PC-9 (cell line): ENCODE measurements around the gene FMO2. TPM values are rescaled to one million over a fixed set of nuclear protein-coding genes. Genes with fewer than 3 reads are reported as not detected.

ENCODE experiments used
- BruUV-seq: library from RNA; stranded (reverse); fragments of 400-500 nt; replicated peaks from 2 replicates; lab custom pipeline; 2021; lab: Mats Ljungman, UMichigan
- CTCF ChIA-PET: fragments of 300-600 bp; sonication (Branson Sonifier 250); formaldehyde crosslinking; loops from one replicate; lab custom pipeline; 2022; ENCODE audit warnings: antibody characterized with exemption; lab: Charles Lee
- POLR2A ChIA-PET: fragments of 300-600 bp; sonication (Branson Sonifier 250); formaldehyde crosslinking; loops from one replicate; lab custom pipeline; 2022; ENCODE audit warnings: antibody characterized with exemption; ENCODE audit not compliant: unreplicated experiment; lab: Charles Lee
- DNase-seq, 2 experiments: peaks; one replicate each; pipeline versions ENCODE4 v3.0.0 to v3.0.0-alpha.2; 2015 to 2022; ENCODE audit warnings: mixed read lengths in 1 of 2
- H2AFZ ChIP-seq: fragments of 200-600 bp; sonication (generic); 2 replicates; pipeline ENCODE4 v1.8.1; 2017; ENCODE audit warnings: antibody characterized with exemption
- H3F3A ChIP-seq: fragments of 200-600 bp; sonication (generic); 2 replicates; pipeline ENCODE4 v1.8.1; 2017; ENCODE audit warnings: antibody characterized with exemption, mild to moderate bottlenecking, low read depth; ENCODE audit not compliant: insufficient read depth
- H3K27ac ChIP-seq: fragments of 200-600 bp; sonication (generic); 2 replicates; pipeline ENCODE4 v1.6.1; 2016; ENCODE audit warnings: mixed run types
- H3K27me3 ChIP-seq: fragments of 200-600 bp; sonication (generic); 2 replicates; pipeline ENCODE4 v1.6.1; 2016; ENCODE audit warnings: low read depth, mixed run types; ENCODE audit not compliant: insufficient read depth
- H3K36me3 ChIP-seq: fragments of 200-600 bp; sonication (generic); 2 replicates; pipeline ENCODE4 v1.6.1; 2016; ENCODE audit warnings: low read depth, mixed run types
- H3K4me1 ChIP-seq: fragments of 200-600 bp; sonication (generic); replicated peaks from 2 replicates; pipeline ENCODE4 v1.6.1; 2016; ENCODE audit warnings: mixed run types; ENCODE audit not compliant: insufficient read depth
- H3K4me2 ChIP-seq: fragments of 200-600 bp; sonication (generic); 2 replicates; pipeline ENCODE4 v1.6.1; 2017; ENCODE audit warnings: mixed run types
- H3K4me3 ChIP-seq: fragments of 200-600 bp; sonication (generic); 2 replicates; pipeline ENCODE4 v1.6.1; 2016; ENCODE audit warnings: mixed run types
- H3K79me2 ChIP-seq: fragments of 200-600 bp; sonication (generic); 2 replicates; pipeline ENCODE4 v1.6.1; 2017; ENCODE audit warnings: low read depth, mixed run types
- H3K9me2 ChIP-seq: fragments of 200-600 bp; sonication (generic); 2 replicates; pipeline ENCODE4 v1.8.1; 2017; ENCODE audit warnings: mild to moderate bottlenecking; ENCODE audit not compliant: insufficient read depth
- H3K9me3 ChIP-seq: fragments of 200-600 bp; sonication (generic); 2 replicates; pipeline ENCODE4 v1.8.1; 2016; ENCODE audit warnings: low read depth; ENCODE audit not compliant: insufficient read depth
- H4K20me1 ChIP-seq: fragments of 200-600 bp; sonication (generic); 2 replicates; pipeline ENCODE4 v1.8.1; 2017; ENCODE audit not compliant: insufficient read depth
- EZH2 ChIP-seq: fragments of 200-600 bp; sonication (generic); IDR thresholded peaks from 2 replicates; pipeline ENCODE4 v1.8.0; 2017; ENCODE audit warnings: antibody characterized with exemption, low read depth
- intact Hi-C: fragments of 100-400 bp; cut with micrococcal nuclease; formaldehyde crosslinking; loops from one replicate; pipeline ENCODE4 v1.10.0; 2022; ENCODE audit not compliant: unreplicated experiment
- total RNA-seq: library from RNA; stranded (reverse); gene quantifications from 2 replicates; pipeline ENCODE4 v1.2.3, GENCODE V29; 2021
- TF ChIP-seq, protein P1 (sequence below): fragments of 200-600 bp; sonication (generic); conservative IDR thresholded peaks from 2 replicates; pipeline ENCODE4 v1.6.1; 2017; ENCODE audit warnings: mixed run types, antibody characterized with exemption, mild to moderate bottlenecking, moderate library complexity

FMO2 gene
- total RNA-seq, 1 experiment from 2014 or later, result not detected

DNA sequence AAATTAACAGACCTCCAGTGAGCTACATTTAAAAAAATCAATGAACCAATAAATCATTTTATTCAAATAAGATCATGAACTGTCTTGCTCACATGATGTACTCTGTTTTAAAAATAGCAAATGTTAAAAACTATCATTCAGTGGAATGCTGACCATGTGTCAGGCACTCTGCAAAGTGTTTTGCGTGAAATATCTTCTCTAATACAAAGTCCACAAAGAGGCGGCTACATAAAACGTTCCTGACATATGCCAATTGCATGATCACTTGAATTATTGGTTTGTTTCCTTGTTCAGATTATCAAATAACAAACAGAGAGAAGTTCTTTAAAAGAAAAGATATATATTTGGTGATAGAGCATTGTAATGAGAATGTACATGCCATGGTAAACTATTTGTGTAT is 10.7 kb downstream of the FMO2 start:
- Histone ChIP-seq H3F3A (no peaks in the 10 kb centered on the region), H4K20me1 (no peaks in the 10 kb centered on the region; the same call in 1 of the 2 replicates), H3K4me1 (no peaks in the 10 kb centered on the region), H3K9me2 (no peaks in the 10 kb centered on the region), H3K4me2 (no peak overlapping the region), H3K79me2 (no peaks in the 10 kb centered on the region), H3K27ac (no peak overlapping the region), H3K9me3 (no peaks in the 10 kb centered on the region), H3K36me3 (no peaks in the 10 kb centered on the region), H3K27me3 (no peaks in the 10 kb centered on the region), H3K4me3 (no peak overlapping the region), H2AFZ (no peak overlapping the region)
- ChIA-PET POLR2A (interaction anchor here (0.6 kb wide), 1 partner anchor 48 kb away, joined by 3 read pairs; no protein-coding TSS in a partner anchor), CTCF (no interaction called here)
- intact Hi-C loops, result no loop called here
- no peak for TF ChIP-seq EZH2
- TF ChIP-seq, protein P1, sequence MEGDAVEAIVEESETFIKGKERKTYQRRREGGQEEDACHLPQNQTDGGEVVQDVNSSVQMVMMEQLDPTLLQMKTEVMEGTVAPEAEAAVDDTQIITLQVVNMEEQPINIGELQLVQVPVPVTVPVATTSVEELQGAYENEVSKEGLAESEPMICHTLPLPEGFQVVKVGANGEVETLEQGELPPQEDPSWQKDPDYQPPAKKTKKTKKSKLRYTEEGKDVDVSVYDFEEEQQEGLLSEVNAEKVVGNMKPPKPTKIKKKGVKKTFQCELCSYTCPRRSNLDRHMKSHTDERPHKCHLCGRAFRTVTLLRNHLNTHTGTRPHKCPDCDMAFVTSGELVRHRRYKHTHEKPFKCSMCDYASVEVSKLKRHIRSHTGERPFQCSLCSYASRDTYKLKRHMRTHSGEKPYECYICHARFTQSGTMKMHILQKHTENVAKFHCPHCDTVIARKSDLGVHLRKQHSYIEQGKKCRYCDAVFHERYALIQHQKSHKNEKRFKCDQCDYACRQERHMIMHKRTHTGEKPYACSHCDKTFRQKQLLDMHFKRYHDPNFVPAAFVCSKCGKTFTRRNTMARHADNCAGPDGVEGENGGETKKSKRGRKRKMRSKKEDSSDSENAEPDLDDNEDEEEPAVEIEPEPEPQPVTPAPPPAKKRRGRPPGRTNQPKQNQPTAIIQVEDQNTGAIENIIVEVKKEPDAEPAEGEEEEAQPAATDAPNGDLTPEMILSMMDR, result no peak
- no peak for DNase-seq
- no TSS peak for BruUV-seq

- no peaks in the 10 kb centered on the region for H3K36me3 ChIP-seq
- no peaks in the 10 kb centered on the region for H3F3A ChIP-seq
- no peaks in the 10 kb centered on the region for H3K27me3 ChIP-seq
- H2AFZ ChIP-seq, result no peak overlapping the region
- TF ChIP-seq EZH2, result no peak
- TF ChIP-seq, protein P1, result no peak
- no peaks in the 10 kb centered on the region; the same call in 1 of the 2 replicates for H4K20me1 ChIP-seq
- H3K9me2 ChIP-seq, result no peaks in the 10 kb centered on the region
- no TSS peak for BruUV-seq
- H3K9me3 ChIP-seq, result no peaks in the 10 kb centered on the region
- no peak overlapping the region for H3K4me2 ChIP-seq
- H3K4me1 ChIP-seq, result no peaks in the 10 kb centered on the region
- intact Hi-C loops, result no loop called here
- ChIA-PET CTCF (no interaction called here), POLR2A (no interaction called here)
- H3K27ac ChIP-seq, result no peak overlapping the region
- no peak overlapping the region for H3K4me3 ChIP-seq
- DNase-seq, result no peak
- no peaks in the 10 kb centered on the region for H3K79me2 ChIP-seq
Observed at GRCh38 chr1:171196351-171196750, 11.3 kb downstream of the FMO2 start.

- H3K79me2 ChIP-seq, result no peaks in the 10 kb centered on the region
- H3K27ac ChIP-seq, result no peak overlapping the region
- no peak for DNase-seq
- ChIA-PET POLR2A (no interaction called here), CTCF (no interaction called here)
- no peak overlapping the region for H3K4me2 ChIP-seq
- H4K20me1 ChIP-seq, result no peaks in the 10 kb centered on the region; the same call in 1 of the 2 replicates
- no TSS peak for BruUV-seq
- no peaks in the 10 kb centered on the region for H3F3A ChIP-seq
- H2AFZ ChIP-seq, result no peak overlapping the region
- 0 out of 2 replicates have a peak, but pooled peaks cover 3% of the 10 kb centered on the region for H3K27me3 ChIP-seq
- no peak for TF ChIP-seq EZH2
- TF ChIP-seq, protein P1, result no peak
- H3K4me1 ChIP-seq, result no peaks in the 10 kb centered on the region
- H3K9me3 ChIP-seq, result no peaks in the 10 kb centered on the region
- H3K9me2 ChIP-seq, result no peaks in the 10 kb centered on the region
- H3K4me3 ChIP-seq, result no peak overlapping the region
- H3K36me3 ChIP-seq, result no peaks in the 10 kb centered on the region
- intact Hi-C loops, result no loop called here
Observed at GRCh38 chr1:171198081-171198480, 13.0 kb downstream of the FMO2 start.
